Loucy (cell line): ENCODE results near the gene EPB41L1.

Experiments
- EZH2phosphoT487 ChIP-seq: fragments of 200-600 bp; IDR thresholded peaks from 2 replicates; pipeline ENCODE4 v1.6.1; 2018; ENCODE audit warnings: antibody characterized with exemption, mild to moderate bottlenecking, moderate library complexity, borderline replicate concordance
- TF ChIP-seq, protein P1 (sequence below): fragments of 200-600 bp; sonication (generic); conservative IDR thresholded peaks from 2 replicates; pipeline ENCODE4 v1.5.1; 2014; ENCODE audit warnings: mild to moderate bottlenecking, antibody characterized with exemption, low read length

DNA sequence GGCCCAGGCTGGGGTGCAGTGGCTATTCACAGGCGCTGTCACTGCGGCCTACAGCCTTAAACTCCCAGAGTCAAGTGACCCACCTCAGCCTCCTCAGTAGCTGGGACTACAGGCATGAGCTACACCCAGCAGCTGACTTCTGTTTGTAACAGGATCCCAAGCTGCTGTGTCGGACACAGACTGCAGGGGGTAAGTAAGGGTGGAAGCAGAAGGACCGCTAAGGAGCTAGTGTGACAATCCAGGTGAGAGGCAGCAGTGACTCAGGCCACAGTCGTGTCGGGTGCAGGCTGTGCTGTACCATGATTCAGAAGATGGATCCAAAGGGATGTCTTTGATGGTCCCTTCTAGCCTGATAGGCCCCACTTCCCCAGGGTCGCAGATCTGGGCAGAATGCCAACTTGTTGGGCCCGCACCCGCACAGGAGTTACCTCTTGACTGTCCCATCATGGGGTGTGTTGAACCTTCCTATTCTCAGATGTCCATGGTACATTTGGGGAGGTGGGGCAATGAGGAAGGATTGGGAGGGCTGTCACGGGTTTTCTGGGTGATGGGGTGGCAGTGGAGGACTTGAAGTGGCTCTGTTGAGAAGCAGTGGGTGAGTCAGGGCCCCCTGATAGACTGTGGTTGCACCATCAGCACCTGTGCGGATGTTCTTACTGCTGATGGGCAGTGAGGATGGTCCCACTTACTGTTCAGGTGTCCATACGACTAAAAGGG is 107.0 kb downstream of the EPB41L1 start:
- TF ChIP-seq, protein P1, sequence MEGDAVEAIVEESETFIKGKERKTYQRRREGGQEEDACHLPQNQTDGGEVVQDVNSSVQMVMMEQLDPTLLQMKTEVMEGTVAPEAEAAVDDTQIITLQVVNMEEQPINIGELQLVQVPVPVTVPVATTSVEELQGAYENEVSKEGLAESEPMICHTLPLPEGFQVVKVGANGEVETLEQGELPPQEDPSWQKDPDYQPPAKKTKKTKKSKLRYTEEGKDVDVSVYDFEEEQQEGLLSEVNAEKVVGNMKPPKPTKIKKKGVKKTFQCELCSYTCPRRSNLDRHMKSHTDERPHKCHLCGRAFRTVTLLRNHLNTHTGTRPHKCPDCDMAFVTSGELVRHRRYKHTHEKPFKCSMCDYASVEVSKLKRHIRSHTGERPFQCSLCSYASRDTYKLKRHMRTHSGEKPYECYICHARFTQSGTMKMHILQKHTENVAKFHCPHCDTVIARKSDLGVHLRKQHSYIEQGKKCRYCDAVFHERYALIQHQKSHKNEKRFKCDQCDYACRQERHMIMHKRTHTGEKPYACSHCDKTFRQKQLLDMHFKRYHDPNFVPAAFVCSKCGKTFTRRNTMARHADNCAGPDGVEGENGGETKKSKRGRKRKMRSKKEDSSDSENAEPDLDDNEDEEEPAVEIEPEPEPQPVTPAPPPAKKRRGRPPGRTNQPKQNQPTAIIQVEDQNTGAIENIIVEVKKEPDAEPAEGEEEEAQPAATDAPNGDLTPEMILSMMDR: no peak
- TF ChIP-seq EZH2phosphoT487: no peak
